DMS53 treated with DMSO at 0.1 percent for 48 hours (cell line): ENCODE data around the gene ZC2HC1B.

Experiments
- DNase-seq: peaks from one replicate; lab custom pipeline; 2025; ENCODE audit not compliant: unreplicated experiment; lab: John Stamatoyannopoulos, UW

The ZC2HC1B gene

GRCh38 chr6:143929975-143930374, 65.7 kb downstream of the ZC2HC1B start:
- DNase-seq = no peak

- DNase-seq = no peak
These were observed 70.1 kb downstream of the ZC2HC1B start for GRCh38 chr6:143934331-143934730.

GRCh38 chr6:143934867-143935266, 70.6 kb downstream of the ZC2HC1B start:
- DNase-seq = no peak

GRCh38 chr6:143936347-143936746, 72.1 kb downstream of the ZC2HC1B start:
- no peak for DNase-seq

- no peak for DNase-seq
These were observed 72.7 kb downstream of the ZC2HC1B start for GRCh38 chr6:143936778-143937667.

- no peak for DNase-seq
These were observed 73.3 kb downstream of the ZC2HC1B start for GRCh38 chr6:143937668-143937970.

GRCh38 chr6:143939364-143939763, 75.1 kb downstream of the ZC2HC1B start:
- no peak for DNase-seq

GRCh38 chr6:143940011-143940597, 75.8 kb downstream of the ZC2HC1B start:
- peak; percentile 56 for DNase-seq

GRCh38 chr6:143941852-143942627, 77.8 kb downstream of the ZC2HC1B start:
- DNase-seq = no peak

- DNase-seq = no peak
These were observed 83.9 kb downstream of the ZC2HC1B start for GRCh38 chr6:143948208-143948607.

GRCh38 chr6:143949535-143949934, 85.3 kb downstream of the ZC2HC1B start:
- no peak for DNase-seq

- no peak for DNase-seq
These were observed 85.7 kb downstream of the ZC2HC1B start for GRCh38 chr6:143949962-143950361.

GRCh38 chr6:143950875-143951274, 86.6 kb downstream of the ZC2HC1B start:
- no peak for DNase-seq

GRCh38 chr6:143952060-143952778, 87.9 kb downstream of the ZC2HC1B start:
- DNase-seq = no peak

GRCh38 chr6:143952947-143953701, 88.8 kb downstream of the ZC2HC1B start:
- DNase-seq = no peak

- no peak for DNase-seq
These were observed 89.6 kb downstream of the ZC2HC1B start for GRCh38 chr6:143953922-143954321.

GRCh38 chr6:143955971-143956370, 91.7 kb downstream of the ZC2HC1B start:
- DNase-seq = no peak

GRCh38 chr6:143957679-143958274, 93.5 kb downstream of the ZC2HC1B start:
- DNase-seq = no peak

- DNase-seq = no peak
These were observed 94.6 kb downstream of the ZC2HC1B start for GRCh38 chr6:143958839-143959399.

GRCh38 chr6:143959927-143960326, 95.7 kb downstream of the ZC2HC1B start:
- no peak for DNase-seq
